HCT116 (cell line): ENCODE data around the gene ST3GAL2. TPM values are rescaled to one million over a fixed set of nuclear protein-coding genes. Genes with fewer than 3 reads are reported as not detected.

Source experiments
- ATAC-seq: fragments of 200-7000 bp; cut with Tn5 transposase; 2 replicates; pipeline ENCODE4 v1.9.1; 2020; ENCODE audit warnings: mild to moderate bottlenecking, moderate library complexity
- BruUV-seq: library from RNA; stranded (reverse); fragments of 400-500 nt; replicated peaks from 2 replicates; lab custom pipeline; 2021; lab: Mats Ljungman, UMichigan
- CTCF ChIA-PET: fragments of 300-600 bp; sonication (Branson Sonifier 250); formaldehyde crosslinking; loops from one replicate; lab custom pipeline; 2021; ENCODE audit warnings: antibody characterized with exemption; lab: Charles Lee
- POLR2A ChIA-PET: fragments of 300-600, 350-600 bp; sonication (Branson Sonifier 250); formaldehyde crosslinking; loops from one replicate; lab custom pipeline; 2021; ENCODE audit warnings: antibody characterized with exemption; lab: Charles Lee
- RAD21 ChIA-PET, 2 experiments: fragments of 300-600 bp; sonication (Branson Sonifier 250); formaldehyde crosslinking; loops; one replicate each; lab custom pipeline; 2023; ENCODE audit warnings: low total read pairs in 2 of 2; ENCODE audit not compliant: uncharacterized antibody in 2 of 2, unreplicated experiment in 2 of 2, low non-redundant PET in 1 of 2; lab: Charles Lee
- DNase-seq: peaks from one replicate; pipeline ENCODE4 v3.0.0-alpha.2; 2010; ENCODE audit warnings: low read depth, low spot score
- H2AFZ ChIP-seq: fragments of 200-600 bp; shearing (Covaris generic), sonication (generic); 2 replicates; pipeline ENCODE4 v1.6.1; 2017; ENCODE audit warnings: low read depth, mixed run types, mixed read lengths, antibody characterized with exemption, low read length; ENCODE audit not compliant: poor library complexity, severe bottlenecking
- H3K27ac ChIP-seq: 2 replicates; pipeline ENCODE4 v1.5.1; 2012; ENCODE audit warnings: low read depth, low read length
- H3K27me3 ChIP-seq: fragments of 200-600 bp; sonication (generic); 2 replicates; pipeline ENCODE4 v1.6.1; 2016; ENCODE audit warnings: mixed run types, low read length, mixed read lengths; ENCODE audit not compliant: insufficient read depth
- H3K36me3 ChIP-seq, 2 experiments: fragments of 200-500 bp in 1 of 2; fragments of 200-600 bp in 1 of 2; sonication (Bioruptor generic) in 1 of 2; sonication (generic) in 1 of 2; 2 replicates each; pipeline versions ENCODE4 v1.5.1 to v1.6.1; 2014 to 2016; ENCODE audit warnings: low read length in 2 of 2, inconsistent platforms in 1 of 2, mixed read lengths in 1 of 2, mixed run types in 1 of 2; ENCODE audit not compliant: insufficient read depth in 2 of 2, control insufficient read depth in 1 of 2
- H3K4me1 ChIP-seq, 2 experiments: fragments of 200-600 bp in 1 of 2; sonication (generic) in 1 of 2; 2 replicates each; pipeline versions ENCODE4 v1.5.1 to v1.6.1; 2012 to 2017; ENCODE audit warnings: low read length in 2 of 2, inconsistent platforms in 1 of 2, mild to moderate bottlenecking in 1 of 2, mixed read lengths in 1 of 2, mixed run types in 1 of 2, moderate library complexity in 1 of 2; ENCODE audit not compliant: insufficient read depth in 2 of 2, control insufficient read depth in 1 of 2
- H3K4me2 ChIP-seq: fragments of 200-600 bp; sonication (generic); 2 replicates; pipeline ENCODE4 v1.6.1; 2017; ENCODE audit warnings: mixed run types, low read length, mixed read lengths
- H3K4me3 ChIP-seq, 2 experiments: fragments of 200-600 bp in 1 of 2; sonication (generic) in 1 of 2; replicated peaks in 1 of 2; 2 replicates each; pipeline ENCODE4 v1.5.1; 2011 to 2016; ENCODE audit warnings: low read length in 2 of 2, control low read depth in 1 of 2, low read depth in 1 of 2, mild to moderate bottlenecking in 1 of 2, mixed read lengths in 1 of 2, mixed run types in 1 of 2
- H3K79me2 ChIP-seq: fragments of 200-600 bp; sonication (generic); 2 replicates; pipeline ENCODE4 v1.6.1; 2017; ENCODE audit warnings: mild to moderate bottlenecking, mixed run types, low read length, moderate library complexity, mixed read lengths; ENCODE audit not compliant: insufficient read depth
- H3K9ac ChIP-seq: fragments of 200-600 bp; sonication (generic); 2 replicates; pipeline ENCODE4 v1.6.1; 2016; ENCODE audit warnings: low read length, mixed read lengths
- H3K9me2 ChIP-seq: fragments of 200-600 bp; sonication (generic), shearing (Covaris generic); 2 replicates; pipeline ENCODE4 v1.6.1; 2017; ENCODE audit warnings: mixed run types, mild to moderate bottlenecking, moderate library complexity; ENCODE audit not compliant: insufficient read depth
- H3K9me3 ChIP-seq, 2 experiments: fragments of 200-500 bp in 1 of 2; fragments of 200-600 bp in 1 of 2; sonication (Bioruptor generic) in 1 of 2; sonication (generic) in 1 of 2; 2 replicates each; pipeline ENCODE4 v1.6.1; 2014 to 2017; ENCODE audit warnings: low read length in 2 of 2, mixed read lengths in 2 of 2, inconsistent platforms in 1 of 2, low read depth in 1 of 2, mild to moderate bottlenecking in 1 of 2, mixed run types in 1 of 2, moderate library complexity in 1 of 2; ENCODE audit not compliant: control insufficient read depth in 1 of 2, insufficient read depth in 1 of 2
- H4K20me1 ChIP-seq: fragments of 200-600 bp; sonication (generic), shearing (Covaris generic); 2 replicates; pipeline ENCODE4 v1.6.1; 2017; ENCODE audit warnings: mixed run types, mild to moderate bottlenecking, moderate library complexity; ENCODE audit not compliant: insufficient read depth
- CBX3 ChIP-seq: IDR thresholded peaks from 2 replicates; pipeline ENCODE4 v1.6.1; 2012; ENCODE audit warnings: low read depth
- CEBPB ChIP-seq: IDR thresholded peaks from 2 replicates; pipeline ENCODE4 v1.6.1; 2012; ENCODE audit warnings: low read depth
- EGR1 ChIP-seq: IDR thresholded peaks from 2 replicates; pipeline ENCODE4 v1.6.1; 2012; ENCODE audit warnings: low read depth
- ELF1 ChIP-seq: IDR thresholded peaks from 2 replicates; pipeline ENCODE4 v1.6.1; 2012; ENCODE audit warnings: low read depth, borderline replicate concordance
- EZH2 ChIP-seq: fragments of 200-600 bp; sonication (generic); IDR thresholded peaks from 2 replicates; pipeline ENCODE4 v1.6.1; 2017; ENCODE audit warnings: antibody characterized with exemption, mixed run types
- EZH2phosphoT487 ChIP-seq: fragments of 200-600 bp; IDR thresholded peaks from 2 replicates; pipeline ENCODE4 v1.6.1; 2018; ENCODE audit warnings: antibody characterized with exemption, borderline replicate concordance
- FOSL1 ChIP-seq: IDR thresholded peaks from 2 replicates; pipeline ENCODE4 v1.6.1; 2012; ENCODE audit warnings: low read depth
- JUND ChIP-seq: IDR thresholded peaks from 2 replicates; pipeline ENCODE4 v1.6.1; 2012
- POLR2A ChIP-seq: IDR thresholded peaks from 2 replicates; pipeline ENCODE4 v1.7.0; 2011; ENCODE audit warnings: borderline replicate concordance; ENCODE audit not compliant: insufficient read depth, insufficient read length; ENCODE audit errors: extremely low read depth
- POLR2AphosphoS5 ChIP-seq: IDR thresholded peaks from 2 replicates; pipeline ENCODE4 v1.6.1; 2011; ENCODE audit warnings: mild to moderate bottlenecking, low read depth, low read length, moderate library complexity
- RAD21 ChIP-seq: IDR thresholded peaks from 2 replicates; pipeline ENCODE4 v1.6.1; 2012; ENCODE audit warnings: low read depth, mild to moderate bottlenecking
- TCF7L2 ChIP-seq: IDR thresholded peaks from 2 replicates; pipeline ENCODE4 v1.7.0; 2011; ENCODE audit warnings: borderline replicate concordance, inconsistent platforms; ENCODE audit not compliant: insufficient read depth, insufficient read length; ENCODE audit errors: extremely low read depth
- YY1 ChIP-seq: IDR thresholded peaks from 2 replicates; pipeline ENCODE4 v1.6.1; 2011; ENCODE audit warnings: low read length, low read depth, moderate library complexity, mild to moderate bottlenecking; ENCODE audit not compliant: insufficient replicate concordance; ENCODE audit errors: extremely low read depth
- ZBTB33 ChIP-seq: IDR thresholded peaks from 2 replicates; pipeline ENCODE4 v1.6.1; 2011; ENCODE audit warnings: mild to moderate bottlenecking, low read length, moderate library complexity; ENCODE audit not compliant: insufficient replicate concordance; ENCODE audit errors: extremely low read depth
- ZFX ChIP-seq: fragments of 450-650 bp; IDR thresholded peaks from 2 replicates; pipeline ENCODE4 v1.6.1; 2017
- ZNF274 ChIP-seq: fragments of 200-500 bp; sonication (Bioruptor generic); IDR thresholded peaks from 2 replicates; pipeline ENCODE4 v1.6.1; 2014; ENCODE audit warnings: mild to moderate bottlenecking, low read depth, low read length, inconsistent platforms
- intact Hi-C: fragments of 100-400 bp; cut with micrococcal nuclease; formaldehyde crosslinking; loops from 2 replicates; pipeline ENCODE4 v1.10.0; 2022
- total RNA-seq: library from RNA; stranded (reverse); gene quantifications from one replicate; pipeline ENCODE4 v1.2.1, GENCODE V29; 2021; ENCODE audit not compliant: unreplicated experiment
- TF ChIP-seq, protein P1 (sequence below): IDR thresholded peaks from 2 replicates; pipeline ENCODE4 v1.6.1; 2012

Gene ST3GAL2
- total RNA-seq, 1 experiment from 2014 or later = 9.5 TPM

DNA sequence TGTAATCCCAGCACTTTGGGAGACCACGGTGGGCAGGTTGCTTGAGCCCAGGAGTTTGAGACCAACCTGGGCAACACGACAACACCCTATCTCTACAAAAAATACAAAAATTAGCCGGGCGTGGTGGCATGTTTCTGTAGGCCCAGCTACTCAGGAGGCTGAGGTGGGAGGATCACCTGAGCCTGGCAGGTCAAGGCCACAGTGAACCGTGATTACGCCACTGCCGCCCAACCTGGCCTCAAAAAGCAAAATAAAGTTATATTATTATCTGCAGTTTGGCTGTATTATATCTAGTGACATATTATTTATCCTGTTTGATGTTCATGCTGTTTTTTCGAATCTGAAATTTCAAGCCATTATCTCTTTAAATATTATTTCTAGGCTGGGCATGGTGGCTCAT lies 26.5 kb downstream of the ST3GAL2 start:
- no peak overlapping the region for H3K4me3 ChIP-seq
- TF ChIP-seq CBX3 (no peak), YY1 (no peak), CEBPB (no peak), ZBTB33 (no peak), POLR2AphosphoS5 (no peak), TCF7L2 (no peak), EGR1 (no peak), ZNF274 (no peak), JUND (no peak), ELF1 (no peak), EZH2phosphoT487 (no peak), ZFX (no peak), FOSL1 (no peak), EZH2 (no peak), POLR2A (no peak), RAD21 (no peak)
- TF ChIP-seq, protein P1, sequence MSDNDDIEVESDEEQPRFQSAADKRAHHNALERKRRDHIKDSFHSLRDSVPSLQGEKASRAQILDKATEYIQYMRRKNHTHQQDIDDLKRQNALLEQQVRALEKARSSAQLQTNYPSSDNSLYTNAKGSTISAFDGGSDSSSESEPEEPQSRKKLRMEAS = no peak
- TF ChIP-seq, all 23 proteins: peak for 0
- H3K9me3 ChIP-seq = no peaks in the 10 kb centered on the region
- intact Hi-C loops = no loop called here
- no peak overlapping the region for H3K9ac ChIP-seq
- no peaks in the 10 kb centered on the region; a peak in 1 of 4 replicates for H3K36me3 ChIP-seq
- no peaks in the 10 kb centered on the region for H3K27me3 ChIP-seq
- CTCF ChIA-PET = no interaction called here
- H3K4me1 ChIP-seq = no peaks in the 10 kb centered on the region
- ATAC-seq (no peak), DNase-seq (no peak)
- POLR2A ChIA-PET = interaction anchor here (1.0 to 1.9 kb wide), 3 partner anchors 16 to 32 kb away, joined by 3 to 5 read pairs (median 4); no protein-coding TSS in a partner anchor
- H3K27ac ChIP-seq = no peak overlapping the region
- H3K4me2 ChIP-seq = no peak overlapping the region
- H3K9me2 ChIP-seq = no peaks in the 10 kb centered on the region
- no peaks in the 10 kb centered on the region for H3K79me2 ChIP-seq
- RAD21 ChIA-PET = no interaction called here
- no peak overlapping the region for H2AFZ ChIP-seq
- no TSS peak for BruUV-seq
- H4K20me1 ChIP-seq = no peaks in the 10 kb centered on the region
